PFSK-1 (cell line): ENCODE measurements around the gene SFXN3.

Experiments
- POLR2AphosphoS5 ChIP-seq: IDR thresholded peaks from 2 replicates; pipeline ENCODE4 v1.6.1; 2012; ENCODE audit warnings: low read depth, mild to moderate bottlenecking, control low read depth, low read length, moderate library complexity
- SIN3A ChIP-seq: IDR thresholded peaks from 2 replicates; pipeline ENCODE4 v1.6.1; 2012; ENCODE audit warnings: mild to moderate bottlenecking, low read length, moderate library complexity, borderline replicate concordance; ENCODE audit not compliant: insufficient read depth
- TF ChIP-seq, protein P1 (sequence below), 2 experiments: IDR thresholded peaks; 2 replicates each; pipeline versions ENCODE4 v1.6.1 to v1.8.0; 2011 to 2012; ENCODE audit warnings: low read depth in 2 of 2, low read length in 2 of 2, control low read depth in 1 of 2, inconsistent platforms in 1 of 2, mild to moderate bottlenecking in 1 of 2, moderate library complexity in 1 of 2; ENCODE audit not compliant: insufficient read depth in 1 of 2

DNA sequence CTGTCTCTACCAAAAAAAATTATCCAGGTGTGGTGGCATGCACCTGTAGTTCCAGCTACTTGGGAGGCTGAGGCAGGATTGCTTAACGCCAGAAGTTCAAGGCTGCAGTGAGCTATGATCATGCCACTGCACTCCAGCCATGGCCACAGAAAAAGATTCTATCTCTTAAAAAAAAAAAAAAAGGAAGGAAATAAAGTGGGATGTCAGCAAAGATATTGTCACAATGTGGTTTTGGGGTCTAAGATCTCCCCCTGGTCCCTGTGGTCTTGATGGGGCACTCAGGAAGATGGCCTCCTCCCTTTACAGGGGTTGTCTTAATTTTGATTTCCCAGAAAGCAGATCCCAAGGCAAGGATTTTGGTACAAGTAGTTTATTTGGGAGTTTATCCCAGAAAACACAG, 23.3 kb downstream of the SFXN3 start:
- TF ChIP-seq, protein P1, sequence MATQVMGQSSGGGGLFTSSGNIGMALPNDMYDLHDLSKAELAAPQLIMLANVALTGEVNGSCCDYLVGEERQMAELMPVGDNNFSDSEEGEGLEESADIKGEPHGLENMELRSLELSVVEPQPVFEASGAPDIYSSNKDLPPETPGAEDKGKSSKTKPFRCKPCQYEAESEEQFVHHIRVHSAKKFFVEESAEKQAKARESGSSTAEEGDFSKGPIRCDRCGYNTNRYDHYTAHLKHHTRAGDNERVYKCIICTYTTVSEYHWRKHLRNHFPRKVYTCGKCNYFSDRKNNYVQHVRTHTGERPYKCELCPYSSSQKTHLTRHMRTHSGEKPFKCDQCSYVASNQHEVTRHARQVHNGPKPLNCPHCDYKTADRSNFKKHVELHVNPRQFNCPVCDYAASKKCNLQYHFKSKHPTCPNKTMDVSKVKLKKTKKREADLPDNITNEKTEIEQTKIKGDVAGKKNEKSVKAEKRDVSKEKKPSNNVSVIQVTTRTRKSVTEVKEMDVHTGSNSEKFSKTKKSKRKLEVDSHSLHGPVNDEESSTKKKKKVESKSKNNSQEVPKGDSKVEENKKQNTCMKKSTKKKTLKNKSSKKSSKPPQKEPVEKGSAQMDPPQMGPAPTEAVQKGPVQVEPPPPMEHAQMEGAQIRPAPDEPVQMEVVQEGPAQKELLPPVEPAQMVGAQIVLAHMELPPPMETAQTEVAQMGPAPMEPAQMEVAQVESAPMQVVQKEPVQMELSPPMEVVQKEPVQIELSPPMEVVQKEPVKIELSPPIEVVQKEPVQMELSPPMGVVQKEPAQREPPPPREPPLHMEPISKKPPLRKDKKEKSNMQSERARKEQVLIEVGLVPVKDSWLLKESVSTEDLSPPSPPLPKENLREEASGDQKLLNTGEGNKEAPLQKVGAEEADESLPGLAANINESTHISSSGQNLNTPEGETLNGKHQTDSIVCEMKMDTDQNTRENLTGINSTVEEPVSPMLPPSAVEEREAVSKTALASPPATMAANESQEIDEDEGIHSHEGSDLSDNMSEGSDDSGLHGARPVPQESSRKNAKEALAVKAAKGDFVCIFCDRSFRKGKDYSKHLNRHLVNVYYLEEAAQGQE (IDR thresholded peaks at IDR 0.05; ENCODE audit: insufficient read depth in 1 of 2, low read depth in 2 of 2, low read length in 2 of 2): no peak
- TF ChIP-seq POLR2AphosphoS5 (no peak), SIN3A (no peak)
